ENCODE measurements around the gene ELK4. TPM values are rescaled to one million over a fixed set of nuclear protein-coding genes. Genes with fewer than 3 reads are reported as not detected.

Gene ELK4
- total RNA-seq, 1 donor from 2014 or later: 42.3 TPM

DNA sequence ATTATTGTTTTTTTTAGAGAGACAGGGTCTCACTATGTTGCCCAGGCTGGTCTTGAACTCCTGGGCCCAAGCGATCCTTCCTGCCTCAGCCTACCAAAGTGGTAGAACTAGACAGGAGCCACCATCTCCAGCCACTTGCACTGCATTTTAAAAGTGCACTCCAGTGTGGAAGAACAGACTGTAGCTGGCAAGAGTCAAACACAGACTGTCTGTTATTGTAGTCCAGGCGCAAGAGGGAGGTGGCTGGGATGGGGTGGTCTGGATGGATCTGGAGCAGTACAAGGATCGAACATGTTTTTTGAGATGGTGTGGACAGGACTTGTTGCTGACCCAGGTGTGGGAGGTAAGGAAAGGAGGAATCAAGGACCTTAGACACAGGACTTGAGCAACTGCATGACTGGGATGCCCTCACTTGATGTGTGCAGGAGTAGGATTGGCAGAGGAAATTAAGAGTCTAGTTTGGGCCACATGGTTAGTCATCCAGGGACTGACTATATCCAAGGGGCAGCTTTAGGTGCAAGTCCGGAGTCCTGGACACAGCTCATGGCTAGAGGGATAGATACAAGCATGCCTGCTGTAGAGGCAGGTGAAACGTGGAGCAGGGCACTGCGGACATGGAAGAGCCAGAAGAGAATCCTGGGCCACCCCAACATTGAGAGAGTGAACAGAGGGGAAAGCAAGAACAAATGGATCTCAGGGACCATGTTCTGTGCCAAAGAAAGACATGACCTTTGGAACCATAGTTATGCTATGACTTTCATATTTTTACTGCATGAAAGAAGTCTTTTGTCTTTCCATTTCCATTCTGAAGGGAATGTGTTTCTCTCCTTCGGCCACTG, 42.0 kb downstream of the ELK4 start:
- intact Hi-C loops (cut with DNase I): loop anchor here (2.0 to 5.0 kb wide), 2 partner anchors 61 to 122 kb away; no protein-coding TSS in a partner anchor
- DNase-seq (ENCODE audit: low spot score): peak; percentile 22

GRCh38 chr1:205589046-205589445, 42.8 kb downstream of the ELK4 start:
- peak; percentile 58 for DNase-seq (ENCODE audit: low spot score)
- intact Hi-C loops (cut with DNase I): no loop called here

DNA sequence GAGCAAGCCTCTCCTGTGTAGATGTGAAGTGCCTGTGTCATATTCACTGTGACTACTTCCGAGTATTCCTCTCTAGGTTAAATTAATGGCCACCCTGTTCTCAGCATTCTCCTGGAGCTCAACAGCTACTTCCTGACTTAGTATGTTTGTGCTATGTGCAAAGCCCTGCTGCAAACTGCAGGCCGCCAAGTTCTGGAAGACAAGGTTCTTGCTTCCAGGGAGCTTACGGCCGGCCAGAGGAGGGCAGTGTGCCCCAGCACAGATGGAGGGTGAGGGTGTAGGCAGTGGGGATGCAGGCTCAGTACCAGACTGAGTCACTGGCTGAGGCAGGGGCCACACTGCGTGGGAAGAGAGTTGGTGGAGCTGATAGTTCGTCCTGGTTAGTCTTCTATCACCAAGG, 43.2 kb downstream of the ELK4 start:
- peak; percentile 64 for DNase-seq (ENCODE audit: low spot score)
- intact Hi-C loops (cut with DNase I): no loop called here

DNA sequence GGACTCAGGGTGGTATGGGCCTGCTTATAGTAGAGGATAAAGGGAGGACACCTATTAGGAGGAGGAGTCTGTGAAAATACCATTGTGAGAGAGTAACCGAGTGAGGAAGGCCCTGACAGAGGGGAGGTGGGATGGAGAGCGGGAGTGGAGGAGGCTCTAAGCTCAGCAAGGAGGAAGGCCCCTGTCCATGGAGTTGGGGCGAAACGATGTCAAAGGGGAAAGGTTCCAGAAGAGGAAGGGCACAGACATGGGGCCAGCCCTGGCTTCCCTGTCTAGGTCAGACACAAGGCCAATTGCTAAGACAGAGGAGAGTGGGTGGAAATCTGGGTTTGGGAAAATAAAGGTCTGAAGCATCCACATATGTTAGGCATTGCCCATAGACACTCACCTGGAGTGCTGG, 44.2 kb downstream of the ELK4 start:
- peak; percentile 57 for DNase-seq (ENCODE audit: low spot score)
- intact Hi-C loops (cut with DNase I): no loop called here

GRCh38 chr1:205585835-205586785, 45.7 kb downstream of the ELK4 start:
- peak; percentile 58 for DNase-seq (ENCODE audit: low spot score)
- intact Hi-C loops (cut with DNase I): no loop called here

DNA sequence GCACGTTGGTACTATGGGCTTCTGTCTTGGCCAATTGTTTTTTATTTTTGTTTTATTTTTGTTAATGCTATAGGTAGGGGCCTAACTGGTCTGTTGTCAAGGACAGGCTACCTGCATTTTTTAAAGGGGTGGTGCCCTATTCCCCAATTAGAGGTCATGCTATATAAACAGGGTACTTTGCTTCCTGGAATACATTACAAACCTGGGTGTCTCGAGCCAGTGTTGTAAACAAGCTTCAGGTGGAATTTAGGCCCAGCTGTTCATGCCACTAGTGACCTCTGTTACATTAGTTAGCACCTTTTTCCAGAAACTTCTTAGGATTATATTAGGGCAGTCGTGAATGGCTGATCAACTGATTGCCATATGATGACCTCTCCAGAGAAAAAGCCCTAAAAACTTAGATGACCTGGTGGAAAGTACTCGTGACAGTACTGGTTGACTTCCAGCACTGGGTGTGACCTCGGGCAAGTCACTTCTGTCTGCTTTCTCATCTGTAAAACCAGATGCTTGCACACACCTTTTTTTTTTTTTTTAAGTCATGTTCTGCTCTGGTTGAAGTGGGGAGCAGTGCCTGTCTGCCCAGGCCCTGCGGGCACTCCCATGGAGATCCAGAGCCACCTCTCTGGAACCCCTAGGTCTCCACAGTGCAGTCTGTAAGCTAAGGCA, 46.5 kb downstream of the ELK4 start:
- no peak for DNase-seq (ENCODE audit: low spot score)
- intact Hi-C loops (cut with DNase I): no loop called here

DNA sequence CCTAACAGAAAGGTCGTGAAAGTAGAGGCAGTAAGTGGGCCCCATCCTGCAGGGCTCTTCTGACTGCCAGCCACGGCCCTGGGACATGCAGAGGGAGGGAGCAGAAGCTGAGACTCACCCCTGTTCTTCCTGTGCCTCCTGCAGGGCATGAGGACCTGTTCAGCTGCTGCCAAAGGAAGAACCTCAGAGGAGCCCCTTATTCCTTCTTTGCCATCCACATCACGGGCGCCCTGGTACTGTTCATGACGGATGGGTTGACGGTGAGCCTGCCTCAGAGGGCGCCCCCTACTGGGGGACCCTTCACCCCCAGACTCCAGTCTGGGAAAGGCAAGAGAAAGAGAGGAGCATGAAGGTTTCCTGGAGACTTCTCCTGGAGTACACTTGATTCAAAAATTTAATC, 47.1 kb downstream of the ELK4 start:
- intact Hi-C loops (cut with DNase I): no loop called here
- peak; percentile 27 for DNase-seq (ENCODE audit: low spot score)

DNA sequence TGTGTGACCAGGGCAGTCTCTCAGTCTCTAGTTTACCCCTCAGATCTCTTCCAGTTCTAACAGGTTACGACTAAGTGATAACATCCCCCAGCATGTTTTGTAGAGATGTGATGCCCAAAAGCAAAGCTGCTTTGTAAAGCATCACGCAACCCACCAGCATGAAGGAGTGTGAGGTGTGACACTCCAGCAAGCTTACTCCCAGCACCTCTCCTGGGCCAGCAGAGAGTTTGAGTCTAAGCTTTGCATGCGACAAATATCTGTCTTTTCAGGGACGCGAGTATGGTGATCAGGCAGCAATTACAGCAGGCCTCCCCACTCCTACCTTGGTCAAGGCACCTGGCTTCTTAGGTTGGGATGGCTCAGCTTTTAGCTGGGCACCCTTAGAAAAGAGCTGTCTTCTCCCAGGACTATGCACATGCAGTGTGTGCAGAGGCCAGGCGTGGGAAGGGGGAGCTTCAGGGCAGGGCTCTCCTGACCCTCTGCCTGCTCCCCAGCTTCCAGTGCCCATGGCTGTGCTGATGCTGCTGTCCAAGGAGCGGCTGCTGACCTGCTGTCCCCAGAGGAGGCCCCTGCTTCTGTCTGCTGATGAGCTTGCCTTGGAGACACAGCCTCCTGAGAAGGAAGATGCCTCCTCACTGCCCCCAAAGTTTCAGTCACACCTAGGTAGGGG, 48.2 kb downstream of the ELK4 start:
- intact Hi-C loops (cut with DNase I): no loop called here
- DNase-seq (ENCODE audit: low spot score): peak; percentile 50

GRCh38 chr1:205582471-205583291, 49.1 kb downstream of the ELK4 start:
- DNase-seq (ENCODE audit: low spot score): peak; percentile 67
- intact Hi-C loops (cut with DNase I): no loop called here

DNA sequence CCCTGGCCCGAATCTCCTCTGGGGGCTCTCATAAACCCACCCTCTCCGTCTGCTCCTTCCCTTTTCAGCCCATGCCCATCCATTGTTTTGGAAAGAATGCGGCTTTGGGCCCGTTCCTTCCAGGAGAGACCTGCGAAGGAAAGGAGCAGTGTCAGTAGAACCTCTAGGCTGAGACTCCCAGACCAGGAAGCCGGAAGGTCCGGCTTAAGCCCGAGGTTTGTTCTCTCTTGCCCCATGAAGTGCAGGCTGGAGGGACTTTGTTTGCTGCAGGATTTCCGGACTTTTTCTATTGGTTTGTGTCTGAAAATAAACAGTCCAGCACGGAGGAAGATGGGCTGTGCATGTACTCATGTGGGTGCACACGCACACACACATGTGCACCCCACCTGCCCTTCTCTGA, 49.8 kb downstream of the ELK4 start:
- intact Hi-C loops (cut with DNase I): no loop called here
- peak; percentile 62 for DNase-seq (ENCODE audit: low spot score)

DNA sequence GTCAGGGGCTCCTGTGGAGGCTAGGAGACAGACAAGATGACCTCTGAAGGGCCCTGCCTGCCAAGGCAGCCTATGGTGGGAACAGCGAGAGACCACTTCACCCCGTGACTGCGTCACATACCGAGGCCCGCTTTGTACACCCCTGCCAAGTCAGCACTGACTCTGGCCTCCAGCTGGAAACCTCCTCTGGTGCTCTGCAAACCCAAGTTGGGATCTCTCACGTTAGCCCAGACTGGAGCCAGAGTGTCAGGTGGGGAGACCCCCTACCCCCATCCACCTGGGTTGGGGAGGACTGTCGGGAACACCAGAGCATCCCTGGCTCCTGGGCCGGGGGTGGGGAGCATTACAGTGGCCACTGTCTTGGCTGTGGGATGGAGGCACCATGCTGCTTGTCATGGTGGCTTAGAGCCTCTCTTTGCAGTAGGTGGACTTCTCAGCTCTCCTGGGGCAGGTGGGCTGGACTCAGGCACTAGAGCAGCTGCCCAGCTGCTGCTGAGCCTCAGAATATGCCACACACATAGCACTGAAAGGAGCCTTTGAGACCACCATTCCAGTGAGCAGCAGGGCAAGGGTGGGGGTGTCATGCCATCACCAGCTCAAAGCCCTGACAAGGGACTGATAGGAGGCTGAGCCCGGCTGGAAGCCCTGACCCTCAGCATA, 50.4 kb downstream of the ELK4 start:
- intact Hi-C loops (cut with DNase I): no loop called here
- DNase-seq (ENCODE audit: low spot score): peak; percentile 71

- intact Hi-C loops (cut with DNase I): no loop called here
- DNase-seq (ENCODE audit: low spot score): no peak
These were observed 51.0 kb downstream of the ELK4 start for GRCh38 chr1:205580923-205581180.

GRCh38 chr1:205580140-205580922, 51.5 kb downstream of the ELK4 start:
- peak; percentile 43 for DNase-seq (ENCODE audit: low spot score)
- intact Hi-C loops (cut with DNase I): no loop called here

DNA sequence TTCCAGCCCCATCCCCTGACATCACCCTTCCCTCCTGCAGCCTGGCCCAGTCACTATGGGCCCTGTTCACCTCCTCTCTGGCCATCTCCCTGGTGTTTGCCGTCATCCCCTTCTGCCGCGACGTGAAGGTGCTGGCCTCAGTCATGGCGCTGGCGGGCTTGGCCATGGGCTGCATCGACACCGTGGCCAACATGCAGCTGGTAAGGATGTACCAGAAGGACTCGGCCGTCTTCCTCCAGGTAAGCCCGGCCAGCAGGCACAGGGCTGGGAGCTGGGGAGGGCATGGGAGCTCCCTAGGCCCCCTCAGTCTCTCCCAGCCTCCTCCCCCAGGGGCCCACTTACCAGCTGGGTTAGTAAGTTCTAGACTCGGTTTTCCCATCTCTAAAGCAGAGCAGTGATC, 52.1 kb downstream of the ELK4 start:
- peak; percentile 17 for DNase-seq (ENCODE audit: low spot score)
- intact Hi-C loops (cut with DNase I): no loop called here

DNA sequence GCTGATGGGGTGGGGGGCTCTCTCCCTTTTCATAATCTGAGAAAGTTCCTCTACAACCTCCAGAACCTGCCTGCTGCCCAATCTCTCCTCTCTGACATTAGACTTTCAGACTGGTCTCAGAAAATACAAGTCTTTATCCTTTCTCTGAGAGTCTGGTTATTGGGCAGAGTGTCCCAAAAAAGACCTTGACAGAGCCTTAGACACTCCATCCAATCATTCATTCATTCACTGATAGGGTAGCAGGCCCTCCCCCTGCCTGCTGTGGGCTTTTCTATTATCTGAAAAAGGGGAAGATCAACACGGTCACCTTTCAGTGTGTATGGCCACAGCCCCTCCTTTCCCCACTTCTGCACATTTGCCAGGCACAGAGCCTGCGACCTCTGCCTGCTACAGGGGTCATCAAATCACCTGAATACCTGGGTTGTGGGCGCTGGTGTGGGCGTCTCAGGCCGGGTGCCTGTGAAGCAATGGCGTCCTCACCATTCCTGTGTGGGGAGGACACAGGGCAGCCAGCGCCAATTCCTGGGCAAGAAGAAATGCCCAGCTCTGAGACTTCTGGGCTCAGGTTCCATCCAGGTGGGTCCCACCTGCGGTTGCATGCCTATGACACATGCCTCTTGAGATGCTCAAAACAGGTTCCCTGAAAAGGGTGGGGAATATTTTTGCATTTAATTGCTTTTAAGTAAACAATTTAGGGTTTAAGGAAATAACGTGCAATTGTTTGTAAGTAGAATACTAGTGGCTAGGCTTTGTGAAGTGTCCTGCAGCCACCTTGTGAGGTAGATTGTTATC, 52.8 kb downstream of the ELK4 start:
- DNase-seq (ENCODE audit: low spot score): peak; percentile 20
- intact Hi-C loops (cut with DNase I): no loop called here

DNA sequence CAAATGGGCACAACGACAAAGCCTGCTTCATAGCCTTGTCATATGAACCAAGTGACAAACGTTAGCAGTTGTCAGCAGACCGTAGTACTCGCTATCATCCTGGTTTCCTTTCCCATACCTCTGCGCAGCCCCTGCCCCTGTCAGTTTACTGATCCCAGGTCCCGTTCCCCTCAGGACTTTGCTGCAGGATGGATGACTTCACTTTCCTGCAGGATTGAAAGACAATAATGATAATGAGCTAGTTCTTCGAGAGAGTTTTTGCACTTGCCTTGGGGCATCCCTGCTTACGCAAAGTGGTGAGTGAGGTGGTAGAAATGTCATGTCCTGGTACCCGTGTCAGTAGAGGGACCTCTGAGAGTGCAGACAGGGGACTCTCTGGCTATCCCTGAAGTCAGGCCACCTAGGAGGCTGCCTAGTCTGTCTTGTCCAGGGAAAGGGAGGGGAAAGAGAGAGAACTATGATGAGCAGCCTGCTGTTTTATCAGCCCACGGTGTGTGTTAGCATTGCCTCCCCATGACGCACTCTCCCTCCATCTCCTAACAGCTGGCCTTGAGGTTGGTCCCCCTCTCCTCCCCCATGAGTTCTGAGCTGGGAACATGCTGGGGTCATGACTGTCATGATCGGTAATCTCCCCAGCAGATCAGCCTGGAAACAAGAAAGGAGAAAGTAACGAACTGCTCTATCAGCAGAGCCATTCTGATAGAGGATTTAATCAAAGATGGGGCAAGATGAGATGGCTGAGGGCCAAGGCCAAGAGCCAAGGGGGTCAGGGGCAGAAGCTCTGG, 53.7 kb downstream of the ELK4 start:
- intact Hi-C loops (cut with DNase I): no loop called here
- peak; percentile 65 for DNase-seq (ENCODE audit: low spot score)
